GM19372 (cell line): Measurements from ENCODE around the gene STK17A.

Experiments
- ATAC-seq: cut with Tn5 transposase; IDR thresholded peaks from one replicate; pipeline ENCODE4 v1.9.1; 2021; ENCODE audit warnings: mild to moderate bottlenecking, low read depth, moderate library complexity; ENCODE audit not compliant: unreplicated experiment

The STK17A gene

GRCh38 chr7:43629857-43630256 is 46.9 kb downstream of the STK17A start:
- no peak for ATAC-seq

- no peak for ATAC-seq
Measured at GRCh38 chr7:43630482-43630881, 47.6 kb downstream of the STK17A start.

- ATAC-seq, result no peak
Measured at GRCh38 chr7:43631559-43631958, 48.7 kb downstream of the STK17A start.

- no peak for ATAC-seq
Measured at GRCh38 chr7:43632746-43633145, 49.8 kb downstream of the STK17A start.

GRCh38 chr7:43634384-43634783 is 51.5 kb downstream of the STK17A start:
- no peak for ATAC-seq

- ATAC-seq, result no peak
Measured at GRCh38 chr7:43636093-43636492, 53.2 kb downstream of the STK17A start.

GRCh38 chr7:43637114-43637806 is 54.4 kb downstream of the STK17A start:
- no peak for ATAC-seq

- no peak for ATAC-seq
Measured at GRCh38 chr7:43639858-43640491, 57.1 kb downstream of the STK17A start.

GRCh38 chr7:43640679-43641078 is 57.8 kb downstream of the STK17A start:
- no peak for ATAC-seq

- no peak for ATAC-seq
Measured at GRCh38 chr7:43642897-43643630, 60.2 kb downstream of the STK17A start.

- no peak for ATAC-seq
Measured at GRCh38 chr7:43643846-43644245, 60.9 kb downstream of the STK17A start.

GRCh38 chr7:43645699-43646226 is 62.9 kb downstream of the STK17A start:
- no peak for ATAC-seq

GRCh38 chr7:43646603-43647338 is 63.9 kb downstream of the STK17A start:
- ATAC-seq, result no peak

- no peak for ATAC-seq
Measured at GRCh38 chr7:43647339-43647672, 64.4 kb downstream of the STK17A start.

- no peak for ATAC-seq
Measured at GRCh38 chr7:43647673-43648472, 65.0 kb downstream of the STK17A start.

GRCh38 chr7:43648473-43649406 is 65.8 kb downstream of the STK17A start:
- peak; percentile 55 for ATAC-seq

- peak; percentile 77 for ATAC-seq
Measured at GRCh38 chr7:43649755-43650274, 66.9 kb downstream of the STK17A start.

- ATAC-seq, result no peak
Measured at GRCh38 chr7:43650457-43651052, 67.6 kb downstream of the STK17A start.
